Activated naive CD4-positive, alpha-beta T cell treated with anti-CD3 and anti-CD28 coated beads for 36 hours (primary cell): Measurements from ENCODE around the gene IGIP. TPM values are rescaled to one million over a fixed set of nuclear protein-coding genes. Genes with fewer than 3 reads are reported as not detected.
A peak's percentile ranks its signal among the peaks of the same experiment; 100 is the strongest.

Experiments used
- CTCF ChIA-PET: fragments of 350-600 bp; sonication (Branson Sonifier 250); formaldehyde crosslinking; loops from one replicate; lab custom pipeline; 2021; ENCODE audit warnings: antibody characterized with exemption; lab: Charles Lee
- DNase-seq: peaks from one replicate; pipeline ENCODE4 v3.0.0-alpha.2; 2020
- H3K27ac Mint-ChIP-seq: one replicate; pipeline ENCODE4 v1.8.0; 2021; ENCODE audit warnings: mild to moderate bottlenecking, mixed read lengths
- H3K27me3 Mint-ChIP-seq: one replicate; pipeline ENCODE4 v1.8.0; 2021; ENCODE audit warnings: low read depth, mixed read lengths
- H3K36me3 Mint-ChIP-seq: one replicate; pipeline ENCODE4 v1.8.0; 2021; ENCODE audit warnings: low read depth, mixed read lengths
- H3K4me1 Mint-ChIP-seq: one replicate; pipeline ENCODE4 v1.8.0; 2021; ENCODE audit warnings: low read depth, mixed read lengths
- H3K4me3 Mint-ChIP-seq: one replicate; pipeline ENCODE4 v1.8.0; 2021; ENCODE audit warnings: mild to moderate bottlenecking, moderate library complexity, mixed read lengths
- H3K9me3 Mint-ChIP-seq: one replicate; pipeline ENCODE4 v1.8.0; 2021; ENCODE audit warnings: mixed read lengths
- intact Hi-C: fragments of 100-400 bp; cut with micrococcal nuclease; formaldehyde crosslinking; loops from one replicate; pipeline ENCODE4 v1.15.1; 2023
- total RNA-seq, 2 experiments: library from RNA; stranded (reverse); gene quantifications; one replicate each; pipeline ENCODE4 v1.2.3, GENCODE V29; 2021

Gene IGIP
- total RNA-seq, 2 experiments from 2014 or later = 1.4 to 1.6 TPM

- no peak overlapping the region for H3K27ac Mint-ChIP-seq
- no peaks in the 10 kb centered on the region for H3K27me3 Mint-ChIP-seq
- H3K4me1 Mint-ChIP-seq = peaks cover 56% of the 10 kb centered on the region
- H3K9me3 Mint-ChIP-seq = no peaks in the 10 kb centered on the region
- H3K36me3 Mint-ChIP-seq = no peaks in the 10 kb centered on the region
- peak overlapping the region; percentile 91 for H3K4me3 Mint-ChIP-seq
- DNase-seq = no peak
- CTCF ChIA-PET = interaction anchor here (0.6 to 2.6 kb wide), 6 partner anchors 8 to 366 kb away, joined by 3 to 11 read pairs (median 4); no protein-coding TSS in a partner anchor
- intact Hi-C loops = loop anchor here (5.0 to 10.0 kb wide), 2 partner anchors 450 to 1502 kb away; partner anchors contain the start of genes APBB3, DIAPH1 and SLC35A4
Observed at GRCh38 chr5:140112685-140113179, 13.0 kb upstream of the IGIP start.

- no peaks in the 10 kb centered on the region for H3K27me3 Mint-ChIP-seq
- CTCF ChIA-PET = interaction anchor here (0.6 to 2.6 kb wide), 5 partner anchors 8 to 160 kb away, joined by 3 to 11 read pairs (median 7); no protein-coding TSS in a partner anchor
- H3K36me3 Mint-ChIP-seq = no peaks in the 10 kb centered on the region
- peaks cover 61% of the 10 kb centered on the region for H3K4me1 Mint-ChIP-seq
- H3K27ac Mint-ChIP-seq = peak overlapping the region; percentile 90
- peak overlapping the region; percentile 91 for H3K4me3 Mint-ChIP-seq
- H3K9me3 Mint-ChIP-seq = no peaks in the 10 kb centered on the region
- intact Hi-C loops = loop anchor here (5.0 to 10.0 kb wide), 2 partner anchors 449 to 1502 kb away; partner anchors contain the start of genes APBB3, DIAPH1 and SLC35A4
- DNase-seq = peak; percentile 38
Observed at GRCh38 chr5:140113180-140113698, 12.5 kb upstream of the IGIP start.

GRCh38 chr5:140113699-140114263, 12.0 kb upstream of the IGIP start, which contains the start of gene PURA:
PURA (plus strand) TSS chr5:140114109; CDS start chr5:140114182, 73 bp downstream.
- intact Hi-C loops = loop anchor here (1.0 to 10.0 kb wide), 4 partner anchors 10 to 1501 kb away; partner anchors contain the start of genes APBB3, DIAPH1 and SLC35A4
- peak within 1 kb of the TSS; percentile 90 for H3K27ac Mint-ChIP-seq

GRCh38 chr5:140114341-140115185, 11.2 kb upstream of the IGIP start:
- Mint-ChIP-seq H3K36me3 (no peaks in the 10 kb centered on the region), H3K9me3 (no peaks in the 10 kb centered on the region), H3K4me1 (peaks cover 60% of the 10 kb centered on the region), H3K27me3 (no peaks in the 10 kb centered on the region), H3K4me3 (peak overlapping the region; percentile 91), H3K27ac (peak overlapping the region; percentile 82)
- DNase-seq = peak; percentile 54
- intact Hi-C loops = loop anchor here (1.0 to 10.0 kb wide), 5 partner anchors 9 to 1500 kb away; partner anchors contain the start of genes APBB3, DIAPH1, SLC35A4 and TAF7
- CTCF ChIA-PET = interaction anchor here (1.0 to 1.7 kb wide), 3 partner anchors 19 to 32 kb away, joined by 3 to 12 read pairs (median 3); no protein-coding TSS in a partner anchor

More at GRCh38 chr5:140113699-140114263, 12.0 kb upstream of the IGIP start, which contains the start of gene PURA:
- CTCF ChIA-PET = interaction anchor here (0.6 to 2.6 kb wide), 3 partner anchors 33 to 160 kb away, joined by 3 to 11 read pairs (median 7); no protein-coding TSS in a partner anchor
- peak; percentile 98 for DNase-seq
- H3K4me3 Mint-ChIP-seq = peak within 1 kb of the TSS; percentile 91
- H3K4me1 Mint-ChIP-seq = peaks cover 66% of the 10 kb centered on the region
- no peaks in the 10 kb centered on the region for H3K9me3 Mint-ChIP-seq
- H3K36me3 Mint-ChIP-seq = no peaks in the 10 kb centered on the region
- no peaks in the 10 kb centered on the region for H3K27me3 Mint-ChIP-seq

GRCh38 chr5:140115186-140115500, 10.6 kb upstream of the IGIP start:
- Mint-ChIP-seq H3K36me3 (no peaks in the 10 kb centered on the region), H3K9me3 (no peaks in the 10 kb centered on the region), H3K27ac (peak overlapping the region; percentile 82), H3K27me3 (no peaks in the 10 kb centered on the region), H3K4me1 (peaks cover 57% of the 10 kb centered on the region), H3K4me3 (peak overlapping the region; percentile 91)
- intact Hi-C loops = loop anchor here (5.0 to 10.0 kb wide), 2 partner anchors 1207 to 1500 kb away; partner anchors contain the start of genes DIAPH1 and TAF7
- DNase-seq = no peak
- CTCF ChIA-PET = interaction anchor here (1.0 to 1.6 kb wide), 2 partner anchors 18 to 29 kb away, joined by 3 to 12 read pairs; no protein-coding TSS in a partner anchor

GRCh38 chr5:140116716-140117115, 9.0 kb upstream of the IGIP start:
- no peaks in the 10 kb centered on the region for H3K36me3 Mint-ChIP-seq
- intact Hi-C loops = loop anchor here (1.0 to 10.0 kb wide), 3 partner anchors 9 to 1498 kb away; partner anchors contain the start of genes DIAPH1 and TAF7
- H3K4me1 Mint-ChIP-seq = peaks cover 53% of the 10 kb centered on the region
- CTCF ChIA-PET = interaction anchor here (0.6 to 2.0 kb wide), 5 partner anchors 10 to 44 kb away, joined by 3 to 14 read pairs (median 3); no protein-coding TSS in a partner anchor
- DNase-seq = no peak
- H3K27ac Mint-ChIP-seq = no peak overlapping the region
- H3K4me3 Mint-ChIP-seq = no peak overlapping the region
- no peaks in the 10 kb centered on the region for H3K9me3 Mint-ChIP-seq
- H3K27me3 Mint-ChIP-seq = no peaks in the 10 kb centered on the region

- Mint-ChIP-seq H3K4me1 (peaks cover 52% of the 10 kb centered on the region), H3K9me3 (no peaks in the 10 kb centered on the region), H3K27me3 (no peaks in the 10 kb centered on the region), H3K27ac (no peak overlapping the region), H3K36me3 (no peaks in the 10 kb centered on the region), H3K4me3 (no peak overlapping the region)
- DNase-seq = no peak
- CTCF ChIA-PET = interaction anchor here (1.1 to 2.0 kb wide), 5 partner anchors 9 to 44 kb away, joined by 3 to 14 read pairs (median 3); no protein-coding TSS in a partner anchor
- intact Hi-C loops = loop anchor here (5.0 to 10.0 kb wide), 2 partner anchors 1205 to 1497 kb away; partner anchors contain the start of genes DIAPH1 and TAF7
Observed at GRCh38 chr5:140117523-140117922, 8.2 kb upstream of the IGIP start.

GRCh38 chr5:140118302-140118936, 7.3 kb upstream of the IGIP start:
- Mint-ChIP-seq H3K27ac (no peak overlapping the region), H3K27me3 (no peaks in the 10 kb centered on the region), H3K4me1 (peaks cover 51% of the 10 kb centered on the region), H3K4me3 (no peak overlapping the region), H3K36me3 (no peaks in the 10 kb centered on the region), H3K9me3 (no peaks in the 10 kb centered on the region)
- DNase-seq = no peak
- CTCF ChIA-PET = interaction anchor here (0.6 to 2.0 kb wide), 6 partner anchors 14 to 488 kb away, joined by 3 to 14 read pairs (median 6); no protein-coding TSS in a partner anchor
- intact Hi-C loops = loop anchor here (5.0 to 10.0 kb wide), 2 partner anchors 1204 to 1496 kb away; partner anchors contain the start of genes DIAPH1 and TAF7

- no peaks in the 10 kb centered on the region for H3K27me3 Mint-ChIP-seq
- no peak overlapping the region for H3K4me3 Mint-ChIP-seq
- CTCF ChIA-PET = interaction anchor here (0.6 to 0.9 kb wide), 4 partner anchors 9 to 31 kb away, joined by 3 read pairs; no protein-coding TSS in a partner anchor
- DNase-seq = no peak
- no peak overlapping the region for H3K27ac Mint-ChIP-seq
- H3K9me3 Mint-ChIP-seq = no peaks in the 10 kb centered on the region
- intact Hi-C loops = no loop called here
- H3K36me3 Mint-ChIP-seq = no peaks in the 10 kb centered on the region
- H3K4me1 Mint-ChIP-seq = peaks cover 45% of the 10 kb centered on the region
Observed at GRCh38 chr5:140126315-140127012, 727 bp downstream of the IGIP start.

- Mint-ChIP-seq H3K4me3 (no peak overlapping the region), H3K27me3 (no peaks in the 10 kb centered on the region), H3K4me1 (peaks cover 45% of the 10 kb centered on the region), H3K36me3 (no peaks in the 10 kb centered on the region), H3K27ac (no peak overlapping the region), H3K9me3 (no peaks in the 10 kb centered on the region)
- intact Hi-C loops = no loop called here
- DNase-seq = no peak
- CTCF ChIA-PET = interaction anchor here (1.0 kb wide), 1 partner anchor 8 kb away, joined by 3 read pairs; no protein-coding TSS in a partner anchor
Observed at GRCh38 chr5:140128376-140128775, 2.6 kb downstream of the IGIP start.
